UCSD-AML1 (cell line): ENCODE results near the gene PTPMT1.

Experiments used
- DNase-seq: peaks from one replicate; lab custom pipeline; 2025; ENCODE audit not compliant: unreplicated experiment; lab: John Stamatoyannopoulos, UW

The PTPMT1 gene

DNA sequence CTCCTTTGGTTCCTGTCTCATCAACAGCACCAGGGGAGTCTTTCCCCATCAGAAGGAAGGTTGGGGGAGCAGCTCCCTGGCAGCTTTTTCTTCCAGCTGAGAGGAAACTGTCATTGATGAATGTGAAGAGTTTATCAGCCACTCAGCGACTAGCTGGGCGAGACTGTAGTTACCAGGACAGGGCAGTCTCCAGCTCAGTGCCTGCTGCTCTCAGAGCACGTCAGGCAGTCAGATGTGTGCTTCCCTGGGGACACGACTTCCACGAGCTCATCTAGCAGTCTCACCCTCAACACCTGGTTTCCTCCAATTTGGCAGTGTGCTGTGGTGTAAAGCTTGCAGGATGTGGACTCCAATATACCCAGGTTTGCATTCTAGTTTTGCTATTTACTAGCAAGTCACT is 41.3 kb downstream of the PTPMT1 start:
- DNase-seq = no peak

DNA sequence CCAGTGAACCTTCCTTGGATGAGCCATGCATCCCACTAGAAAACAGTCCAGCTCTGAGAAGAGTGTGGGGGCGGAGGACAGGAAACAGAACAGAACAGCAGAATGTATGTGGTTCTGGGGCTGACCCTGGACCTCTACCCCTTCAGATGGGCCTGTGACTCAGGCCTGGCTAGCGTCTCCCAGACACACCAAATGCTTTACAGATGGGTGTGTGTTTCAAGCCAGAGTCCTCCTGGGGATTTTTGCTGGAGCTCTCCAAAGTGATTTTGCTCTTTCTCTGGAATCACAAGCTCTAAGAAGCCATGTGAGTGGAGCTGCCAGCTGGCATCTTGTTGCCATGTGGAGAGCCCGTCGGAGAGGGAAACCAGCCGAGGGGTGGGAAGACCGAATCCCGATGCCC is 42.0 kb downstream of the PTPMT1 start:
- no peak for DNase-seq

DNA sequence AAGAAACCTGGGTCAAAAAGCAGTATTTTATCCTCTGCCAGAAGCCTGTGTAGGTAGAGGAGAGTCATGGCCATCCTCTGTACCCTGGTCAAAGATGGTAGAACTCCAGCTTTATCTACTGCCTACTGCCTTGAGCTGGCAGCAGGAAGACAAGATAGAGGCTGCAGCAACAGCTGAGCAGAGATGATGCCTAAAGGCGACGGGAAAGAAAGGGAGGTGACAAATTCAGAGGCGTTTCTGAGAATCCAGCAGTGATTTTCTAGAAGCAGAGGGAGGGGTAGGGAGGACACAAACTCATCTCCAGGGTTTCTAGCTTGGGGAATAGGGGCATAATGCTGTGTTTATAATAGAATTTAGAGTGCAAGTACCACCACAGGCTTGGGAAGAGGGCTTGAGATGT is 44.3 kb downstream of the PTPMT1 start:
- no peak for DNase-seq

DNA sequence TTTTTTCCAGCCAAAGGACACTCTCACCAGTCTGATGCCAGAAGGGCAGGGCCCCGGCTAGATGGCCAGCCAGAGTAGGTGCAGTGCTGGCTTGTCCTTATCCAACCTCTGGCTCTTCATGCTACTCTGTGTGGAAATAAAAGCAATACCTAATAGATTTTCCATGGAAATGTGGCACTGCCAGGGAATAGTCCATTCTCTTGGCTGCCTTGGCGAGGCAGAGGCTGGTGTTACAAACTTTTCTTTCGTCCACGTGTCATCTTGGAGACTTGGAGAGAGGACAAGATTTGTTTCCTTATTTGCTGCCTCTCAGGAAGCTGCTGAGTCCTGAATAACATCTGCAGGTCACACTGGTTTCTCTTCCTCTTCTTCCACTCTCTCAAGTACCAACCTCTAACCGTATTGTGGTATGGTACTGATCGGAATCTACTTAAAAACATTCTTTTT is 46.0 kb downstream of the PTPMT1 start:
- DNase-seq = no peak

DNA sequence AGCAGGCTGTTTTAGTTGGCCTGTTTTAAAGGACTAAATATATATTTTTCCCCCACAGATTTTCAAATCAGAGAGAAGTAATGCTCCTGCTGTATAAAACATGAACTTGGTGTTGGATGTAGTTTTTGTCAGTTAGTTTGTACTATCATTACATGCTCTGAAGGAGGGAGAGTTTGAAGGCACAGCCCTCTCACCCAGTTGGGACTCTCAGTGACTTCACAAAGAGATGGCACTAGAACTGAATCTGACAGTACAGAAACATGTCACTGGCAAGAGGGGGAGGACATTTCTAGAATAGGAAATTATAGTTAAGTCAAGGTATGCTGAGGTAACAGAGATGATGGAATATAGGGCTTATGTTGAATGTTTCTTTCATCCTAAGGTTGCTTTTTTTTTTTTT is 49.9 kb downstream of the PTPMT1 start:
- DNase-seq = no peak

DNA sequence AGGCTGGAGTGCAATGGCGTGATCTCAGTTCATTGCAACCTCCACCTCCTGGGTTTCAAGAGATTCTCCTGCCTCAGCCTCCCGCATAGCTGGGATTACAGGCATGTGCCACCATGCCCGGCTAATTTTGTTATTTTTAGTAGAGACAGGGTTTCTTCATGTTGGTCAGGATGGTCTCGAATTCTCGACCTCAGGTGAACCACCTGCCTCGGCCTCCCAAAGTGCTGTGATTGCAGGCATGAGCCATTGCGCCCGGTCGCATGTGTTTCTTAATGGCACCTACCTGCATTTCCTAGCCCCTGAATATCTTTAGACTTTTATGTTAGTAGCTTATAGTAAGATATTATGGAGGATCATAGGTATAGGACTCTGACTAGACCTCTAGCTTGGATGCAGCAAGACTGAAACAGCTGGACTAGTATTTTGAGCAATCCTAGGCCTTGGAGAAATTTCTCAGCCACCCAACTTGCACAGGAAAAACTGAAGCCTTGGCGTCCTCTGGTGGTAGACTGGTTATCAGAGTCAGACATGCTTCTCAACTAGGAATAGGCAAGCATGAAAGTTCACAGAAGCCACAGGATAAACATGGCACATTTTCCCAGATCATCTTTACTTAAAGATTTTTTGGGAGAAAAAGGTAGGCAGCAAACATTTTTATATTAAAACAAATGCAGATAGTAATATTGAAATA is 51.5 kb downstream of the PTPMT1 start:
- peak; percentile 21 for DNase-seq

DNA sequence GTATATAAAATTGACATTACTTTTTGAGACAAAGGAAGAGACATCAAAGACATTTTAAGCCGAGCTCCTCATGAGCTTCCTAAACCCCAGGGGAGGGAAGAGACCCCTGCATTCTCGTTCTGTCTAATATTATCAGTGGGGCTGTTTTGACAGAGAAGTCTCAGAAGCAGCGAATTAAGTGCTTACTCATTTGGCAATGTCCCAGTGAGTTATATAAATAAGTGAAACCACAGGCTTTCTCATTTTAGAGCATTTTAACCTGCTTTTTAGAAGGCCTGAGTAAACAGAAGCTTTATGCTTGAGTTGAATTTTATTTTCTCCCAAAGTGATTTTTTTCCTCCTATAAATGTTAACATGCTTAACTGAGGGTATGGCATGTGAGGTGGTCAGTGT is 52.0 kb downstream of the PTPMT1 start:
- DNase-seq = no peak

DNA sequence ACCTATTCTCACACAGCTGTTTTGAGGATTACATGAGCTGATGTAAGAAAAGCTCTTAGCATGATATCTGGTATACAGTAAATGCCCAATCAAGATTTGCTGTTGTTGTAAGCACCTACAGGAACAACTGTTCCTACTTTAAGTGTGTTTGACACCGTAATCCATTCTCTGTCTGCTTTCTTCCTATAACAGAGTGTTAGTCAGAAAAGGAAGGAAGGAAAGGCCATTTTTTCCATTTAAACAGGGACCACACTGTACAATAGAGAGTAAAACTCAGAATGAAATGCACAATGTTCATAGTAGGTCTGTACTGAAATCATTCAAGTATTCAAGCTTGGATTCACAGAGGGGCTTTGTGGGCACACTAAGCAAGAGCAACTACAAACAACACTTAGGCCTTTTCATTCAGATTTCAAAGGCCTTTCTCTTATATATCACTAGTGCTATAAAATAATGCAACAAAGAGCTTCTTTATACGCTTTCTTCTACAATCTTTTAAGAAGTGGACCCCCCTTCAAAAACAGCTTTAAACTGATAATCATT is 55.5 kb downstream of the PTPMT1 start:
- DNase-seq = no peak
